ENCODE results near the gene RPS6KA2. TPM values are rescaled to one million over a fixed set of nuclear protein-coding genes. Genes with fewer than 3 reads are reported as not detected.

The RPS6KA2 gene
- total and polyA plus RNA-seq, 2 experiments from 2014 or later = 19.3 to 24.0 TPM

- no peaks in the 10 kb centered on the region for H3K36me3 ChIP-seq
- no peak for TF ChIP-seq CTCF (IDR thresholded peaks at IDR 0.05; ENCODE audit: low read depth, low read length)
- H3K4me1 ChIP-seq (ENCODE audit: low read depth) = no peaks in the 10 kb centered on the region
- no peak overlapping the region for H3K4me3 ChIP-seq
- no peak overlapping the region for H3K27ac ChIP-seq
- no peaks in the 10 kb centered on the region for H3K9me3 ChIP-seq (ENCODE audit: low read depth)
- H3K27me3 ChIP-seq = no peaks in the 10 kb centered on the region
- no peak for DNase-seq (ENCODE audit: low read depth in 1 of 2, low spot score in 1 of 2)
Observed at GRCh38 chr6:166476061-166476591, 150.9 kb downstream of the RPS6KA2 start.

GRCh38 chr6:166474721-166475565 is 152.1 kb downstream of the RPS6KA2 start:
- Histone ChIP-seq H3K9me3 (ENCODE audit: low read depth) (no peaks in the 10 kb centered on the region), H3K4me3 (no peak overlapping the region), H3K27ac (no peak overlapping the region), H3K4me1 (ENCODE audit: low read depth) (no peaks in the 10 kb centered on the region), H3K27me3 (no peaks in the 10 kb centered on the region), H3K36me3 (no peaks in the 10 kb centered on the region)
- DNase-seq (ENCODE audit: low read depth in 1 of 2, low spot score in 1 of 2) = no peak
- no peak for TF ChIP-seq CTCF (IDR thresholded peaks at IDR 0.05; ENCODE audit: low read depth, low read length)

- no peak for DNase-seq (ENCODE audit: low read depth in 1 of 2, low spot score in 1 of 2)
- no peaks in the 10 kb centered on the region for H3K4me1 ChIP-seq (ENCODE audit: low read depth)
- no peaks in the 10 kb centered on the region for H3K36me3 ChIP-seq
- H3K4me3 ChIP-seq = no peak overlapping the region
- no peak for TF ChIP-seq CTCF (IDR thresholded peaks at IDR 0.05; ENCODE audit: low read depth, low read length)
- H3K27ac ChIP-seq = no peak overlapping the region
- H3K27me3 ChIP-seq = no peaks in the 10 kb centered on the region
- no peaks in the 10 kb centered on the region for H3K9me3 ChIP-seq (ENCODE audit: low read depth)
Observed at GRCh38 chr6:166473886-166474571, 153.0 kb downstream of the RPS6KA2 start.

GRCh38 chr6:166472636-166473035 is 154.4 kb downstream of the RPS6KA2 start:
- DNase-seq (ENCODE audit: low read depth in 1 of 2, low spot score in 1 of 2) = no peak
- Histone ChIP-seq H3K27ac (no peak overlapping the region), H3K27me3 (no peaks in the 10 kb centered on the region), H3K4me1 (ENCODE audit: low read depth) (no peaks in the 10 kb centered on the region), H3K4me3 (no peak overlapping the region), H3K9me3 (ENCODE audit: low read depth) (no peaks in the 10 kb centered on the region), H3K36me3 (no peaks in the 10 kb centered on the region)
- no peak for TF ChIP-seq CTCF (IDR thresholded peaks at IDR 0.05; ENCODE audit: low read depth, low read length)

- no peak for TF ChIP-seq CTCF (IDR thresholded peaks at IDR 0.05; ENCODE audit: low read depth, low read length)
- H3K9me3 ChIP-seq (ENCODE audit: low read depth) = no peaks in the 10 kb centered on the region
- H3K27ac ChIP-seq = no peak overlapping the region
- no peaks in the 10 kb centered on the region for H3K4me1 ChIP-seq (ENCODE audit: low read depth)
- DNase-seq (ENCODE audit: low read depth in 1 of 2, low spot score in 1 of 2) = no peak
- H3K36me3 ChIP-seq = no peaks in the 10 kb centered on the region
- H3K27me3 ChIP-seq = no peaks in the 10 kb centered on the region
- H3K4me3 ChIP-seq = no peak overlapping the region
Observed at GRCh38 chr6:166471797-166472260, 155.2 kb downstream of the RPS6KA2 start.
